Medulla oblongata (tissue), 1 donor: Measurements from ENCODE around the gene UNC80.
"Not testable (repeated sequence)": the region's sequence is repeated elsewhere in the genome, so short reads cannot be mapped to it uniquely, and the experiment has no call there.

Source experiments
- DNase-seq: peaks from one replicate; pipeline ENCODE4 v3.0.0-alpha.2; 2015; ENCODE audit errors: extremely low spot score

Gene UNC80, protein sequence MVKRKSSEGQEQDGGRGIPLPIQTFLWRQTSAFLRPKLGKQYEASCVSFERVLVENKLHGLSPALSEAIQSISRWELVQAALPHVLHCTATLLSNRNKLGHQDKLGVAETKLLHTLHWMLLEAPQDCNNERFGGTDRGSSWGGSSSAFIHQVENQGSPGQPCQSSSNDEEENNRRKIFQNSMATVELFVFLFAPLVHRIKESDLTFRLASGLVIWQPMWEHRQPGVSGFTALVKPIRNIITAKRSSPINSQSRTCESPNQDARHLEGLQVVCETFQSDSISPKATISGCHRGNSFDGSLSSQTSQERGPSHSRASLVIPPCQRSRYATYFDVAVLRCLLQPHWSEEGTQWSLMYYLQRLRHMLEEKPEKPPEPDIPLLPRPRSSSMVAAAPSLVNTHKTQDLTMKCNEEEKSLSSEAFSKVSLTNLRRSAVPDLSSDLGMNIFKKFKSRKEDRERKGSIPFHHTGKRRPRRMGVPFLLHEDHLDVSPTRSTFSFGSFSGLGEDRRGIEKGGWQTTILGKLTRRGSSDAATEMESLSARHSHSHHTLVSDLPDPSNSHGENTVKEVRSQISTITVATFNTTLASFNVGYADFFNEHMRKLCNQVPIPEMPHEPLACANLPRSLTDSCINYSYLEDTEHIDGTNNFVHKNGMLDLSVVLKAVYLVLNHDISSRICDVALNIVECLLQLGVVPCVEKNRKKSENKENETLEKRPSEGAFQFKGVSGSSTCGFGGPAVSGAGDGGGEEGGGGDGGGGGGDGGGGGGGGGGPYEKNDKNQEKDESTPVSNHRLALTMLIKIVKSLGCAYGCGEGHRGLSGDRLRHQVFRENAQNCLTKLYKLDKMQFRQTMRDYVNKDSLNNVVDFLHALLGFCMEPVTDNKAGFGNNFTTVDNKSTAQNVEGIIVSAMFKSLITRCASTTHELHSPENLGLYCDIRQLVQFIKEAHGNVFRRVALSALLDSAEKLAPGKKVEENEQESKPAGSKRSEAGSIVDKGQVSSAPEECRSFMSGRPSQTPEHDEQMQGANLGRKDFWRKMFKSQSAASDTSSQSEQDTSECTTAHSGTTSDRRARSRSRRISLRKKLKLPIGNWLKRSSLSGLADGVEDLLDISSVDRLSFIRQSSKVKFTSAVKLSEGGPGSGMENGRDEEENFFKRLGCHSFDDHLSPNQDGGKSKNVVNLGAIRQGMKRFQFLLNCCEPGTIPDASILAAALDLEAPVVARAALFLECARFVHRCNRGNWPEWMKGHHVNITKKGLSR (N-terminal part only)

DNA sequence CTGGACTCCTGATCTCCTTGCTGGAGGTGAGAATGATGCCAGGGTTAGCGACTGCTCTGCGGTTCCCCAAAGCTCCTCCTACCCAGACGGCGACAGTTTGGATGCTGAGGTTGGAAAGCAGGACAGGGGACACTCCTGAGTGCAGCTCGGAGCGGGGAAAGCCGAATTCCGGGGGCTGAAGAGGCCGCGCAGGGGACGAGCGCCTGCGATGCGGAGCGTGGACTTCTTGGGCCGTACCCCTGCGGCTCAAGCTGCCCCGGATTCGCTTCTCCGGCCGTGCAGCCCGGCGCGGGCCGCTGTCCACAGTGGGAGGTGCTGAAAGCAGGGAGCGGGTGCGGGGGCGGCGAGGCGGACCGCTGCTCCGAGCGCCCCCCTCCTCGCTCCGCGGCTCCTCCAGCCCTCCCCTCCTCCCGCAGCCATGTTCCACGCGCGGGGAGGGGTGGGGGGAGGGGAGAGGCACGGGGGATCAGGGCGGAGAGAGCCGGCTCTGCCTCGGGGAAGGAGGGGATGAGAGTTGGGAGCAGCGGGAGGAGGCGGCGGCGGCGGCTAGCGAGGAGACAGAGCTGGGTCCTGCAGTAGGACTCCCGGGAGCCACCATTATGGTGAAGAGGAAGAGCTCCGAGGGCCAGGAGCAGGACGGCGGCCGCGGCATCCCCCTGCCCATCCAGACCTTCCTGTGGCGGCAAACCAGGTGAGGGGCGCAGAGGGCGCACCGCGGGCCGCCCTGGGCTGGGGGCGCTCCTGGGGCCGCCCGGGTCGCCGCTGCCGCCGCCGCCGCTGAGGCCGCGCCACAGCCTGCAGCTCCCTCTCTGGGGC lies at the start of gene UNC80:
Gene UNC80 (plus strand): TSS at position 359 of the 816 bp plus-strand sequence. CDS start 241 bp downstream, at position 600.
- DNase-seq: peak; percentile 75

DNA sequence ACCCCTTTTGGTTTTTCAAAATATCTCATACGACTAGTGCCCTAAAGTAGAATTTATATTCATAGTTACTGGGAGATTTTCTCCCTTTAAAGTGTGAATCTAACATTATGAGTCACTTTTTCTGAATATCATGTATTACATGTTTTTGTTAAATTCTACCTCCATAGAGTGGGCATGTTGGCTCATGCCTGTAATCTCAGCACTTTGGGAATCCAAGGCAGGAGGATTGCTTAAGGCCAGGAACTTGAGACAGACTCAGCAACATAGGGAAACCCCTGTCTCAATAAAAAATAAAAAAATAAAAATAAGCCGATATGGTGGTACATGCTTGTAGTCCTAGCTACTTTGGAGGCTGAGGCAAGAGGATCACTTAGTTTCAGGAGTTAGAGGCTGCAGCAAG lies 45.3 kb upstream of the UNC80 start:
- DNase-seq: no peak

DNA sequence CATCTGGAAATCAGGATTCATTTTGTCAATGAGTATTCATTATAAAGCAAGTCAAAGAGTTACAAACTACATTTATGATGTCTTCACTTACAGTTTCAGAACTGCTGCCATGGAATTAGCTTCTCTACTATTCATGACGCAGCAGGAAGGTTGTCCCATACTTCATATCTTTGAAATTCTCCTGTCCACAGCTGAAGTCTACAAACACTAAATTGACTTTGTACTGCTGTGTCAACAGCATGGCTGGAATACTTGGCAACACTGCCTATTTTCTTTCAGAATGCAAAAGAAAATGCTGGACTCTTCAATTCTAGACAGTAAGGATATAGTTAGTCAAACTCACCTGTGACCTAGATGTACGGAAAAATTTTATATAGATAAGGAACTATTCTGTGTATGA lies 44.6 kb upstream of the UNC80 start:
- DNase-seq: no peak

DNA sequence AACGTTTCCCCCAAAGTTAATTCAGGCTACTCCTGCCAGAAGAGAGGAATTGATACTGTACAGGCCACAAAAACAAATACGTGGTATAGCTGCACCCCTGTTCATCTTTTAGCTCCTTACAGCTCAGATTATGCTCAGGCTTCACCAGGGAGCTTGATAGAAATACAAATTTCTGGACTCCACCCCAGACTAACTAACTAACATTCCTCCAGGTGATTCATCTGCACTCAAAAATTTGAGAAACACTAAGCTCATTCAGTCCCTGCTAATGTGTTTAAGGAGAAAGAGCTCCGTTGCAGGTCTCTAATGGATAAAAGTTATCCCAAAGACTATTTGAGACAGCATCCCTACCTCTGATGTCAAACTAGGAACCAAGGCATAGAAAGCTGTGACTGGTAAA lies 36.8 kb upstream of the UNC80 start:
- no peak for DNase-seq

DNA sequence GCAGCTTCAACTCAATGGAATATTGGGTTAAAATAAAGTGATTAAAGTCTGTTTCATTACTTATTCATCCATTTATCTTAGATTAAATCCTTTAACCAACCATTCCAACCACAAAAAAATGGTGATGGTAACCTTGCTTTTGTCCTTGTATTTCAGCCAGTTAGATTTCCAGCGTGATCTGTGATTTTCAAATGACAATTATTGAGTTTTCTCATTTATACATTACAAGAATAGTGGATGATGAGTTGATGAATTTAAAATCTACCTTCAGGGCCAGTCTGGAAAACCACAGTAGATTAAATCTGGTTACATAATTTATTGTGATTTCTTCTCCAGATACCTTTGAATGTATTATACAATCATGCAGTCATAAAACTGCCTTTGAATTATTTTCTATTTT lies 29.7 kb upstream of the UNC80 start:
- no peak for DNase-seq

DNA sequence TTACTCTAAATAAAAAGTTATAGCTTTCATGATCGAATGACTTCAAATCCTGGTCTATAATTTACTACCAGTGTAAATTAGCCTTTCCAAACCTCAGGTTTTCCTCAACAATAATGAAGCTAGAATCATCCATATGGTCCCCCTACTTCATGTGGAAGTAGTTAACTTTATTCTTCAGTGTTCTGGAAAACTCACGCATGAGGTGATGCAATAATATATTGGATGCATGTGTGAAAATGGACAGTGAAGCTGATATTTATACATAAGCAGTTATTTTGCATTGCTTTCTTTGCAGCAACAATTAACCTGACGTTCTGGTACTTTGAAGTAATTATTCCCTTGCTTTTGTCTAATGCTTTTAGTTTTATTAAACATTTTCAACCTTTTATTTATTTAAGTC lies 18.6 kb upstream of the UNC80 start:
- no peak for DNase-seq

DNA sequence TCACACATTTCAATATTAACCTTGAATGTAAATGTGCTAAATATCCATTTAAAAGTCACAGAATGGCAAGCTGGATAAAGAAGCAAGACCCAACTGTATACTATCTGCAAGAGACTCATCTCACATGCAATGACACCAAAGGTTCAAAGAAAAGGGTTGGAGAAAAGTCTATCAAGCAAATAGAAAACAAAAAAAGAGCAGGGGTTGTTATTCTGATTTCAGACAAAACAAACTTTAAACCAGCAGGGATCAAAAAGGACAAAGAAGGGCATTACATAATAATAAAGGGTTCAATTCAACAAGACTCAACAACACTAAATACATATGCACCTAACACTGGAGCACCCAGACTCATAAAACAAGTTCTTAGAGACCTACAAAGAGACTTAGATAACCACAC lies 14.5 kb upstream of the UNC80 start:
- no peak for DNase-seq

DNA sequence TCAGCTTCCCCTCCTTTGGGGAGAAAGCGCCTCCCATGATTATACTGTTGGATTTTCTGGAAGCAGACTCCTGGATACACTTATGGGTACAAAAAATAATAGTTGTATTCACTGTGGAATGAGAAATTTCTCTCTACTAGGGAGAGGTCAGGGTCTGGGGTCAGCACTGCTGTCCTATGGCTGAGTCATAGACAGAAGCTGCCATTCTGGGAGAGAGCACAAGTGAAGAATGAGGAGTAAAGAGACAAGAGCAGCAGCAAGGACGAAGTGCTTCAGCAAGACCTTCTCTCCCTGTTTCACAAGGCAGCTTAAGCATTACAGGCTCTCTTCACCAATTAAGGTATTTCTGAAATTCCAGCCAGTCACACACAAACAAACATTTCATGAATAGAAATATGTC lies 10.1 kb upstream of the UNC80 start:
- DNase-seq: no peak

DNA sequence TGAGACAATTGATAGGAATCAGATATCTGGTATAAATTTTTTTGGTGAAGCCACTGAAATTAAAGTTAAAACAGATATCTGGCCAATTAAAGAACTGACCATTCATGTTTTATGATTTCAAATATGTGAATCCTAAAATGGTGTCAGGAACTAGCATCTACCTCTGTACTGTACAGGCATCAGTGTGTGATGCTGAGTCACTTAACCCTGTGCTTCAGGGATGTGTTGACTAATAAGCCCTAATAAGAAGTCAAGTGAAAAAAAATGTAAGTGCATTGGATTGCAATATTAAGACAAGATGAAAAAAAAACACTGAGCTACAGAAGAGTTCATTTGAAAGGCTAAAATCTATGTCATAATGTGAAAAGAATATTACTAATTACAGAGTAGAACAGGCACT lies 9.1 kb upstream of the UNC80 start:
- DNase-seq: no peak

DNA sequence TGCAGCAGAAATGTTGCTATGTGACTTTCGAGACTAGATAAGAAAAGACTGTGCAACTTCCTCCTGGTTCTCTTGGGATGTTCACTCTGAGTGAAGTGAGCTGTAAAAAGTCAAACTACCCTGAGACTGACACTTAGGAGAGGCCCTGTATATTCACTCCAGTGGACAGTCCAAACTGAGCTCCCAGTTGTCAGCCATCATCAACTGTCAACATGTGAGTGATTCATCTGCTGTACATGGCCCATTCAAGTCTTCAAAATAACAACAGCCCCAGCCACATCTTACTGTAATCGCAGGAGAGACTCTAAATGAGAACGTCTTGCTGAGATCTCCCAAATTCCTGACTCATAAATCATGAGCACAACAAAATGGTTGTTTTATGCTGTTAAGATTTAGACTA lies 8.5 kb upstream of the UNC80 start:
- no peak for DNase-seq

DNA sequence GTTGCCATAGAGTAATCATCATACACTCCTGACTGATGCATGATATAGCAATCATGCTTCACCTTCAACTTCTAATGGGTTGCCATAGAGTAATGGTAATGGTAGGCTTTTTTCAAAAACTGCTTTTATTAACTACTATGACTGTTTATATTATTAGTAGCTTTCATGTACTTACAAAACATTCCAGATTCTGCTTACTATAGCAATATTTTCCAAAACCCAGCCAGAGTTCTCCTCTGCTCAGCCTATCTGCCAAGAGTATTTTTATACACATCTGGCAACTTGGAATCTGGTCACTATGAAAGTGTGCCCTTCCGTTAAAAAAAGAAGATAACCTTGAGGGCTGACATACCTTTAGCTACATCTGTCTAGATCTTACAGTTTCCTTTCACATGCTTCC lies 5.0 kb upstream of the UNC80 start:
- DNase-seq: no peak

DNA sequence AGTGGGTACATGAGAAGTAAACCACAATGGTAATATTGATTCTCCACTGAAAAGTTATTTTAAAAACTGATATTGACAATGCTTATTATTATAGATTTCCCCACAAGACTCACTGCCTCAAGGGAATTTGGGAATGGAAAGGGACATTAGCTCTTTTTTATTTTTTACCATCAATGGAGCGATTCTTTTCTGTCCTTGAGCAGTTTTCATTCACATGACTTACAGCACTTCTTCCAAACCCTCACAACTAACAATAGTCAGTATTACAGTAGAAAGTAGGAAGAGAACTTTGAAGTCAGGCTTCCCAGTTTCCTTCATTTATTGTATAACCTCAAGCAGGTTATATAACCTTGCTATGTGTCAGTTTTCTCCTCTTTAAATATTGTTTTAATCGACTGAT lies 4.3 kb upstream of the UNC80 start:
- no peak for DNase-seq

DNA sequence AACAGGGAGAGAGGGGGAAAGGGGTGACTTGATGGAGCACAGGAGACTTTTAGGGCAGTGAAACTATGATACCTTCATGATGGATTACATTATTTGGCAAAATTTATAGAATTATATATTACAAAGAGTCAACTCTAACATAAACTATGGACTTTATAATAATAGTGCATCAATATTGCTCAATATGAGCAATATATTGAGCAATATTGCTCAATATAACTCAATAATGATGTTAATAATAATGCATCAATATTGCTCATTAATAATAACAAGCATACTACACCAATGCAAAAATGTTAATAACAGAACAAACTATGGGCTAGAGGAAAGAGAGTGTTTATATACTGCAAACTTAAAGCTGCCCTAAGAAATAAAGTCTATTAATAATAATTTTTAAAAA lies 3.1 kb upstream of the UNC80 start:
- no peak for DNase-seq

DNA sequence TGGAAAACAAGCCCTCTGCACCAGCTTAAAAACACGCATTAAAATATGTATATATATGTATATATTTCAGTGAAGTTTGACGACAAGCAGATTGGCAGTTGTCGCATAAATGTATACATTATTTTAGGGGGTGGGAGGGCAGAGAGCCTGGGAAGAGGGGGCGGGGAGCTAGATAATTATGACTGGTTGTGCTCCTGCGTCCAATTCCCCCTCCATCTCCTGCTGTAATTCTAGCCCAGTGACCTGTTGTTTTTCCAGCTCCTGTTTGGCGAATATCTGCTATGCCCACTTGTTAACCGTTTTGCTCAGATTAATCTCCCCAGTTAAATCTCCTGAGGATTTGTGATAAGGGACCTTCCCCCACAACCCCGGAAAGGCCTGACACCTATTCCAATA lies 656 bp downstream of the UNC80 start:
- peak; percentile 6 for DNase-seq

DNA sequence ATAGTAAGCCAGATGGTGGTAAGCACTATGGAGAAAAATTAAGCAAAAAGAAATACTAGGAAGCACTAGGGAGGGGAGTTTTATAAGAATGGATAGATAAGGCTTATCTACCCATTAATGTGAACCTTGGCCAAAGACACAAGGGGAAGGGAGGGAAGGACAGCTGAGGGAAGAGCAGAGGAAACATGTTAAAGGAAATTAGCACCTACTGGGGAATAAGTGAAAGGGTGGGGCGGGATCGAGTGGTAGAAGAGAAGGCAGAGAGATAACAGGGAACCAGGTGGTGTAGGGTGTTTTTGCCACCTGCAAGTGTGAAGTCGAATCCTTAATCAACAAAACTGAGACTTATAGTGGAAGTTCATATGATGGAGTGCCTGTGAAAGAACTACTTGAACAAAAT lies 1.7 kb downstream of the UNC80 start:
- DNase-seq: no peak

DNA sequence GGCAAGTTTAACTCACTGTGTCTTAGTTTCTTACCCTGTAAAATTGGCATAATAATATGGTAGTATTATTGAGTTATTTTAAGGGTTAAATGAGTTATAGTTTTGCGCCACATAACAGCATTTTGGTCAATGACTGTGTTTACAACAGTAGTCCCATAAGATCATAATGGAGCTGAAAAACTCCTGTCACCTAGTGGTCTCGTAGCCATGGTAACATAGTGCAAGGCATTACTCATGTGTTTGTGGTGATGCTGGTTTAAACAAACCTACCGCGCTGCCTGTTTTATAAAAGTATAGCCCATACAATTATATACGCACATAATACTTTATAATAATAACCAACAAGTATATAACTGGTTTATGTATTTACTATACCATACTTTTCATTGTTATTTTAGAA lies 15.8 kb downstream of the UNC80 start:
- DNase-seq: no peak

DNA sequence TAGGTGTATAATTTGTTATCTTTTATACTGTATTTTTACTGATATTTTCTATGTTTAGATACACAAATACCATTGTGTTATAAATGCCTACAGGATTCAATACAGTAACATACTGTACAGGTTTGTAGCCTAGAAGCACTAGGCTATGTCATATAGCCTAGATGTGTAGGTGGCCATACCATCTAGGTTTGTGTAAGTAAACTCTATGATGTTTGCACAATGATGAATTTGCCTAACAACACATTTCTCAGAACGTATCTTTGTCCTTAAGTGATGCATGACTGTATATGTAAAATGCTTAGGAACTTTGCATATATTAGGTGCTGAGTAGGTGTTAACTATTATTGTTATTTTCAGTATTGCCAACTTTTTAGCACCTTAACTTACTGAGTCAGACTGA lies 17.3 kb downstream of the UNC80 start:
- no peak for DNase-seq

DNA sequence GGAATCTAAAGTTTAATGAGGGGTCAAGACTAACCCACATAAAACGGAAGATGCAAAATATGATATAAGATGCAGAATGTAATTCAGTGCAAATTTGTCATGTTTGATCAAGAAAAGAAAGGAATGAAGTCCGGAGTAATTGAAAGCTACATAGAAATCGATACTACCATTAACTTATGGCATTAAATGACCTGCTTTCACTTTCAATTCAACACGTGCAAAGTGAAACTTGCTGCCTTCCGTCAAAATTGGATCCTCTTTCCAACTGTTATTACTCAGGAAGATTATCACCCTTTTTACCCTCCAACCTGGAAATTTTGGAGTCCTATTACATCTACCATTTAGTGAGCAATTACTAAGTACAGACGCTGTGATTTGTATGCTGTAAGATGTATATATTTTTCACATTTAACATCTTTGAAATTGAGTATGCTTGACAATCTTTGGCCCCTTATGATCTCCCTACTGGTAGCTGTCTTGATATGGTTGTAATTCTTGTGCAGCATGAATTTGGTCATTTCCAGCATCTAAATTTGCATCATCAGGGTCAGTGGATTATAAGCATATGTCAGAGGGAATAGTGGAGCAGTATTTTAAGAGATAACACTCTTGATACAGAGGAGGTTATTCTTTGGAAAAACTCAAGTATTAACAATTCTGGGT lies 18.6 kb downstream of the UNC80 start:
- no peak for DNase-seq

DNA sequence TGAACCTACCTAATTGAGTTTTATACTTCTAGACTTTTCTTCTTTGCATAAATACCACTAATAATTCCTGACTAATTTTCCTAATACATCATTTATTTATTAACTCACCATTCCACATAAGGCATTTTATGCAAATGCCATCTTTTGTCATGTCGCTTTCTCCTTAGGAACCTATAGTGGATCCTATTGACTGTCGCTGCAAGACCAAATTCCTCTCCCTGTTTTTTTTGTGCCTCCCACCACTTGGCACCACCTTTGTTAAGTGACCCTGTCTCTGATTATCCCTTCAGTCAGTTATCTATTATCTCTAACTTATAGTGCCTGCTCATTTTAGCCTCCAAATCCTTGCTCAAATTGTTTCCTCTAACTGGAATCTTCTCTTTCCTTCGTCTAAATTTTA lies 19.5 kb downstream of the UNC80 start:
- DNase-seq: no peak

DNA sequence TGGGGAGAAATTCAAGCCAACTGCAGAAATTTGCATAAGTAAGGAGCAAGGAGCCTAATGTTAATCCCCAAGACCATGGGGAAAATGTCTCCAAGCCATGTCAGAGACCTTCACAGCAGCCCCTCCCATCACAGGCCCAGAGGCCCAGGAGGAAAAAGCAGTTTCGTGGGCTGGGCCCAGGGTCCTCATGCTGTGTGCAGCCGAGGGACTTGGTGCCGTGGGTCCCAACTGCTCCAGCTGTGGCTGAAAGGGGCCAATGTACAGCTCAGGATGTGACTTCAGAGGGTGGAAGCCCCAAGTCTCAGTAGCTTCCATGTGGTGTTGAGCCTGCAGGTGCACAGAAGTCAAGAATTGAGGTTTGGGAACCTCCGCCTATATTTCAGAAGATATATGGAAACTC lies 23.8 kb downstream of the UNC80 start:
- DNase-seq: not testable (repeated sequence)

DNA sequence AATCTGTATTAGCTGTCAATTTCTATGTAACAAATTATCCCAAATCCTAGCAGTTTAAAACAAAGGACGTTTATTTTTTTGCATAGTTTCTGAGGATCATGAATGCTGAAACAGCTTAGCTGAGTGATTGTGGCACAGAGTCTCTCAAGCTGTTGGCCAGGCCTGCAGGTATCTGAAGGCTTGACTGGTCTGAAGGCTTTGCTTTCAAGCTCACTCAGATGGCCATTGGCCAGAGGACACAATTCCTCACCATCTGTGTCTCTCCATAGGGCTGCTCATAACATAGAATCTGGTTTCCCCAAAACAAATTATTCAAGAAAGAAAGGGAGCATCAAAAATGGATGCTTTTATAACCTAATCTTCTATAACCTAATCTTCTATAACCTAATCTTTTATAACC lies 33.7 kb downstream of the UNC80 start:
- no peak for DNase-seq
